ENCODE measurements around the gene UBE2D2.
A peak's percentile ranks its signal among the peaks of the same experiment; 100 is the strongest.

Gene UBE2D2

DNA sequence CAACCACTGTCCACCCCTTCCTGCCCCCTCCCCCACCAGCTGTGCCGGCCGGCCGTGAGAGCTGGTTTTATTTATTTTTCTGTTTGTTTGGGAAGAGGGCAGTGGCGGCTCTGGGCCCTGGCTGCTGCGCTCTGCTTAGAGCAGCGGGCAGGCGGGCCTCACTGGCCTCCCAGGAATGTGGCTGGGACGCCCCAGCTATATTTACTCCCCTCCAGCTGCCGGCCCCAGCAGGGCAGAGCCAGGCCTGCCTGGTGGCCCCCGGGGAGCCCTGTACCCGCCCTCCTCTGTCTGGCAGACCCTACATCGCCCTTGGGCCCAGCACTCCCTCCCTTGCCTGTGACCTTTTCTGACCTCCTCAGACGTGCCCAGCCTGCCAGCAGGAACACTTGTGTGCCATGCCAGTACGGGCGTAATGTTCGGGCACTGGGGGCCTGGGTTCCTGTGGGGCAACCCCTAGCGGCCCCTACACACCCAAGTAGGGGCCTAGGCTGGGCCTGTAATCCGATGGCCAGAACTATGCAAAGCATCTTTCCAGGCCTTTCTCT is 94.7 kb downstream of the UBE2D2 start:
- H3K4me3 ChIP-seq (ENCODE audit: low read depth, low read length), result no peak overlapping the region
- TF ChIP-seq, protein P1, sequence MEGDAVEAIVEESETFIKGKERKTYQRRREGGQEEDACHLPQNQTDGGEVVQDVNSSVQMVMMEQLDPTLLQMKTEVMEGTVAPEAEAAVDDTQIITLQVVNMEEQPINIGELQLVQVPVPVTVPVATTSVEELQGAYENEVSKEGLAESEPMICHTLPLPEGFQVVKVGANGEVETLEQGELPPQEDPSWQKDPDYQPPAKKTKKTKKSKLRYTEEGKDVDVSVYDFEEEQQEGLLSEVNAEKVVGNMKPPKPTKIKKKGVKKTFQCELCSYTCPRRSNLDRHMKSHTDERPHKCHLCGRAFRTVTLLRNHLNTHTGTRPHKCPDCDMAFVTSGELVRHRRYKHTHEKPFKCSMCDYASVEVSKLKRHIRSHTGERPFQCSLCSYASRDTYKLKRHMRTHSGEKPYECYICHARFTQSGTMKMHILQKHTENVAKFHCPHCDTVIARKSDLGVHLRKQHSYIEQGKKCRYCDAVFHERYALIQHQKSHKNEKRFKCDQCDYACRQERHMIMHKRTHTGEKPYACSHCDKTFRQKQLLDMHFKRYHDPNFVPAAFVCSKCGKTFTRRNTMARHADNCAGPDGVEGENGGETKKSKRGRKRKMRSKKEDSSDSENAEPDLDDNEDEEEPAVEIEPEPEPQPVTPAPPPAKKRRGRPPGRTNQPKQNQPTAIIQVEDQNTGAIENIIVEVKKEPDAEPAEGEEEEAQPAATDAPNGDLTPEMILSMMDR (IDR thresholded peaks at IDR 0.05; ENCODE audit: low read depth, low read length, missing control alignments), result no peak
- no peak for DNase-seq (ENCODE audit: low read depth)

DNA sequence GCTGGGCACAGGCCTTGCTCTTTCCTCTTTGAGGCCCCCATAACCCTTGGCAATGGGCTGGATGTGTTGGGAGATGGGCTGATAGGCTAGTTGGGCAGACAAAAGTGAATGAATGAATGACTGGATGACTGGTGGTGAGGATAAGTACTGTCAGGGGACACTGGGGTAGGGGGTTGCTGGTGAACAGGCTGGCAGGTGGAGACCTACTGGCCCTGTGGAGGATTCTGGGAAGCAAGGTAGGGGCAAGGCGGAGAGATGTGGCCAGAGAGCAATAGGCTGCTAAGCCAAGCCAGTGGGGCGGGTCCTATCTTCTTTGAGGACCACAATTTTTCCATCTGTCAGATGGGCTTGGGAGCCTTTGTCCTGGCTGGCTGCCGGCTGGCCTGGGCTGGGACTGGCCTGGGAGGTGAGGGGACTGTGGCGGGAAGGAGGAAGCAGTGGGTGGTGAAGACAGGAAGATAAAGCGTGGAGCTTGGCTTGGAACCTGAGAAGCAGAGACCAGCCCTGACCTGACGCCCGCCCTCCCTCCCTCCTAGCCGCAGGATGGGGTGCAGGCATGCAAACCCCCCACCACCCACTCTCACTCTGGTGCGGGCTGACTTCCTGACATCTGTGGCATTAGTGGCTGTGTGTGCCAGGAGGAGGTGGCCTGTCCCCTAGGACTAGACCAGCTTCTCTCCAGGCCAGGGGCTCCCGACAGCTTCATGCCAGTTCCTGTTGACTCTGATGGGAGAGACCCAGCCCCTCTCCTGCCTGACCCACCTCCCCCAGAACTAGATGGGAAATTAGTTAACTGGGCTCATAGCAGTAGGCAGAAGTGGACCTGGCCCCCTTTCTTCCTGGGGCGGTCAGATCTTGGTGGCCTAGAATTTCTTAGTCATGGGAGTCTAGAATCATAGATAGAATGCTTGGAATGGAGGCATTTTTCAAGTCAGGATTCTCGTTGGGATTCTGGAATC is 96.5 kb downstream of the UBE2D2 start:
- no peak for DNase-seq (ENCODE audit: low read depth)
- TF ChIP-seq, protein P1 (IDR thresholded peaks at IDR 0.05; ENCODE audit: low read depth, low read length, missing control alignments), result no peak
- H3K4me3 ChIP-seq (ENCODE audit: low read depth, low read length), result no peak overlapping the region; the same call in 1 of the 2 replicates

DNA sequence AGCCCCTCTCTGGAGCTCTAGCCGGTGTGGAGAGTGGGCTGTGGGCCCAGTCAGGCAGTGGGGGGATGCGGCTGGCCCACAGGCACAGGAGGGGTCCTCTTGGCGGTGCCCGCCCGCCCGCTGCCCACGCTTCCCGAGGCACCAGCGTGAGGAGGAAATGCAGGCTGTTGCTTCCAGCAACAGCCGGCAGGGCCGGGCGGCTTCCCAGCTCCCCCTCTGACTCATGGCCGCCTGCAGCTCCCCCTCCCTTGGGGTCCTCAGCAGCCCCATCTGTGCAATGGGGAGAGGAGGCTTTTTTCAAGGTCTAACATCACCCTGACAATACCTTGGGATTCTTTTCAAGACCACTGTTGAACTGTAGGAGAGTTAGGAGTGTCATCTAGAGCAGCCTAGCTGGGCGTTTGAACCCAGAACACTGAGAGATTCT is 97.4 kb downstream of the UBE2D2 start:
- TF ChIP-seq, protein P1 (IDR thresholded peaks at IDR 0.05; ENCODE audit: low read depth, low read length, missing control alignments), result no peak
- H3K4me3 ChIP-seq (ENCODE audit: low read depth, low read length), result peak overlapping the region; percentile 43
- no peak for DNase-seq (ENCODE audit: low read depth)

DNA sequence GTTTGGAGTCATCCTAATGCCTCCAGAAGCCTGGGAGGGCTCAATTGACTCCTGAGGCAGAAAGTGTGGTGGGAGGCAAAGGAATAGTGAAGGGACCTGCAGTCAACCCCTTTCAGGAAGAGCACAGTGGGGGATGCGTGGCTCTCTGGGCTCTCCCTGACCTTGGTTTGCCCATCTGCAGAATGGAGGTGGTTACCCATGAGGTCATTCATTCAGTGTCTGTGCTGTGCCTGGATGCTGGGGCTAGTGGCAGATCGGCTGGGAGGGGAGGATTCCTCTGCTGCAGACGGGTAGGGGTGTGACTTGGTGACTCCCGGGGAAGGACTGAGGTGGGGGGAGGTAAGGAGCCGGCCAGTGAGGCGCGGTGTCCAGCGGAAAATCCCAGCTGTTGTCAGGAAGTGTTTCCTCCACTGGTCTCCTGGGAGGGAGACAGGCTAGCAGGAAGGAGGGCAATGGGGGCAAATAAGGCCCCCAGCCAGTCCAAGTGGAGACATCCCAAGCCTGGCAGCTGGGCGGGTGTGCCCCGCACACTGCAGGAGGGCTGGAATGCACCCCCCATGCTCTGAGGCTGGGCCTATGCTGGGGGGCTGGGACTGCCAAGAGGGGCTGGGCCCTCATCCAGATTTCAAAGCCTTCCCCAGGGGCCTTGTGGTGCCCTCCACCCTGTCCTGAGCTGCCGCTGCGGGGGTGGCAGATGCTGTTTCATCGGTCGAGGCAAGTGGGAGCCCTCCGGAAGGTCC is 98.0 kb downstream of the UBE2D2 start:
- peak overlapping the region; percentile 43 for H3K4me3 ChIP-seq (ENCODE audit: low read depth, low read length)
- TF ChIP-seq, protein P1 (IDR thresholded peaks at IDR 0.05; ENCODE audit: low read depth, low read length, missing control alignments), result no peak
- no peak for DNase-seq (ENCODE audit: low read depth)

DNA sequence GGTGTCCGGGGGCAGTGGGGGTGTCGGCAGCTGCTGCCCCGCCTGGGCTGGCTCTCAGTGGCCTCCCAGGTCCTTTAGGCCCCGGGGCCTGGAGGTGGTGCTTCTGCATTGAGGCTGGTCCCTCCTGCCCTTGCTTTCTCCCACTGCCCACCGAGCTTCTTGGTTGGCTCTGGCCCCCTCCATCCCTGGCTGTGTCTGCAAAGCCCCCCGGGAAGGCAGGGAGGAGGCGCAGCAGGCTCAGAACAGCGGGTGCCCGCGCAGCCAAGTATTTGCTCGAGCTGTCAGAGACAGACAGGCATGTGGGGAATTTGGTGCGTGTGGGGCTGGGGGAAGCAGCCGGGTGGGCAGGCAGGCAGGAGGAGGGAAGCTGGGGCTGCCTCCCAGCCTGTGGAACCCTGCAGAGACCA is 98.6 kb downstream of the UBE2D2 start:
- DNase-seq (ENCODE audit: low read depth), result no peak
- peak overlapping the region; percentile 43 for H3K4me3 ChIP-seq (ENCODE audit: low read depth, low read length)

More for the DNA sequence above, 98.6 kb downstream of the UBE2D2 start:
- TF ChIP-seq, protein P1 (IDR thresholded peaks at IDR 0.05; ENCODE audit: low read depth, low read length, missing control alignments), result no peak

Data from GM12864 (cell line).